Measurements from ENCODE around the gene TOP2A. TPM values are rescaled to one million over a fixed set of nuclear protein-coding genes. Genes with fewer than 3 reads are reported as not detected.

Gene TOP2A
- 32.4 TPM for total RNA-seq (ENCODE audit: unreplicated experiment)
- long read RNA-seq, partial matches to known transcripts = 6 of 6 reads
- long read RNA-seq, other reads (novel, unspliced or antisense) = 0 of 6 reads

DNA sequence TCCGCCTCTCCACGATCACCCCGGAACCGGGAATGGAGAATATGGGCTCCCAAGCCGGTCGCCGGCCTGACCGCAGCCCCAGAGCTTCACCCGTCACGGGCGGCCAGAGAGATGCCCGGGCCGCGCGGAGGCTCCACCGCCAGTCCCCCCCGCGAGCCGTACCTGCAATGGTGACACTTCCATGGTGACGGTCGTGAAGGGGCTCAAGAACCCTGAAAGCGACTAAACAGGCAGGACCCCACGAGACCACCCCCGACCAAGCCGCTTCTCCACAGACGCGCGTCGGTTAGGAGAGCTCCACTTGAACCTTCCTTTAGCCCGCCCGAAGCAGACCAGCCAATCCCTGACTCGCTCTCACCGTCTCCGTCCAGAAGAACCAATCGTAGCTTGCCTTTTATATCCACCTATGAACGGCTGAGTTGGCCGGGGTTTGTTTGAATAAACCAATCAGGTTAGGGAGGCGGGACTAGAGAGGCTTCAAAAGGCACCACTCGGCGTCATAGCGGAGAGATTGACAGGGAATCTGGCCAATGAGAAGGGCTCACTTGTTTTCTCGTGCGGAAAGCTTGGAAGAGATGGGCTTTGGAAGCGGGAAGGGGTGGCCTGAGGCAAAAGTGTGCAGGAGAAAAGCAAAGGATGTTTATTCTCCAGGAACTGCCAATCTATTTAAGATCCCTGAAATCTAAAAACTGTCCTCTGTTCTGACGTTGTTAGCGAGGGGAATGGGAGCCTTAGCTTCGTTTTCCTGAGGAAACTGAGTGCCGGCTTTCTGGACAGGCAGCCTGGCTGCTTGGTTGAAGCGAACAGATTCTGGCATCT lies at the start of gene TOP2A:
Gene TOP2A, minus strand, starts transcription at position 288 of the 819 bp plus-strand sequence. Its CDS starts 105 bp downstream, at position 183.
- Mint-ChIP-seq H3K9me3 (ENCODE audit: unreplicated experiment) (peaks cover 5% of the 10 kb centered on the region), H3K4me1 (ENCODE audit: low read depth, unreplicated experiment) (no peaks in the 10 kb centered on the region), H3K4me3 (ENCODE audit: unreplicated experiment) (peak within 1 kb of the TSS; percentile 96), H3K27ac (ENCODE audit: unreplicated experiment) (peak within 1 kb of the TSS; percentile 78), H3K36me3 (ENCODE audit: unreplicated experiment) (no peaks in the 10 kb centered on the region), H3K27me3 (ENCODE audit: unreplicated experiment) (peaks cover 2% of the 10 kb centered on the region)
- no peak for TF ChIP-seq CTCF (IDR thresholded peaks at IDR 0.05; ENCODE audit: partially characterized antibody, unreplicated experiment)
- peak; percentile 91 for DNase-seq

- peaks cover 5% of the 10 kb centered on the region for H3K9me3 Mint-ChIP-seq (ENCODE audit: unreplicated experiment)
- H3K4me1 Mint-ChIP-seq (ENCODE audit: low read depth, unreplicated experiment) = peaks cover 1% of the 10 kb centered on the region
- H3K27me3 Mint-ChIP-seq (ENCODE audit: unreplicated experiment) = peaks cover 8% of the 10 kb centered on the region
- no peak overlapping the region for H3K27ac Mint-ChIP-seq (ENCODE audit: unreplicated experiment)
- no peak overlapping the region for H3K4me3 Mint-ChIP-seq (ENCODE audit: unreplicated experiment)
- H3K36me3 Mint-ChIP-seq (ENCODE audit: unreplicated experiment) = no peaks in the 10 kb centered on the region
- no peak for DNase-seq
- TF ChIP-seq CTCF (IDR thresholded peaks at IDR 0.05; ENCODE audit: partially characterized antibody, unreplicated experiment) = no peak
Observed at GRCh38 chr17:40467281-40467867, 49.7 kb upstream of the TOP2A start.

DNA sequence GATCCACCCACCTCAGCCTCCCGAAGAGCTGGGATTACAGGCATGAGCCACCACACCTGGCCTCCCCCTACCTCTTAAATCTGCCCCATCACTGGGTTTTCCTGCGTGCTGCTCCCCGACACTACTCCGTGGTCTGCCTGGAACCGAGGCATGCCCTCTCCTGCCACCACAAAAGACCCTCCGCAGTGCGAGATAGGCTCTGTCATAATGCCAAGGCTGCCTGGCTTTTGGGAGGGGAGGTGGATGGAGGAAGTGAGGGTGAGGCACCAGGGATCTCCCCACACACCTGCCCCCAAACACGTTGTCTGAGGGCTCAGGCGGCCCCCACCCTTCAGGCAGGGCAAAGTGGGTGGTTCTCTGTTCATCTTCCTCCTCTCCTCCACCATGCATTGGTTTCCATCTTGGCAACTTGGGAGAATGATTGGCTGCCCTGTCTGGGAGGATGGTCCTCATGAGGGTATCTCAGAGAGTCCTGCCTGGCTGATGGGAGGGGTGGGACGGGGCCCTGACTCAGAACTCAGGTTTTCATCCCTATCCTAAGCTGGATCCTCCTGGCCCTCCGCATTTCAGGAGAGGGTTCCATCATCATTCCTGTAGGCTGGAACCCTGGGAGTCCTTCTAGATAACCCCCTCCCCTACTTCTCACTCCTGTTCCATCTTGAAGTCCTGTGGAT lies 48.7 kb upstream of the TOP2A start:
- TF ChIP-seq CTCF (IDR thresholded peaks at IDR 0.05; ENCODE audit: partially characterized antibody, unreplicated experiment) = no peak
- Mint-ChIP-seq H3K9me3 (ENCODE audit: unreplicated experiment) (peaks cover 4% of the 10 kb centered on the region), H3K4me3 (ENCODE audit: unreplicated experiment) (no peak overlapping the region)

GRCh38 chr17:40464392-40464855 lies 46.7 kb upstream of the TOP2A start:
- Mint-ChIP-seq H3K9me3 (ENCODE audit: unreplicated experiment) (peaks cover 2% of the 10 kb centered on the region), H3K4me1 (ENCODE audit: low read depth, unreplicated experiment) (peaks cover 5% of the 10 kb centered on the region), H3K36me3 (ENCODE audit: unreplicated experiment) (no peaks in the 10 kb centered on the region), H3K27ac (ENCODE audit: unreplicated experiment) (no peak overlapping the region), H3K27me3 (ENCODE audit: unreplicated experiment) (peaks cover 3% of the 10 kb centered on the region), H3K4me3 (ENCODE audit: unreplicated experiment) (no peak overlapping the region)
- no peak for TF ChIP-seq CTCF (IDR thresholded peaks at IDR 0.05; ENCODE audit: partially characterized antibody, unreplicated experiment)
- no peak for DNase-seq

More for the DNA sequence above, 48.7 kb upstream of the TOP2A start:
- H3K27ac Mint-ChIP-seq (ENCODE audit: unreplicated experiment) = no peak overlapping the region
- peaks cover 6% of the 10 kb centered on the region for H3K27me3 Mint-ChIP-seq (ENCODE audit: unreplicated experiment)
- DNase-seq = no peak
- peaks cover 5% of the 10 kb centered on the region for H3K4me1 Mint-ChIP-seq (ENCODE audit: low read depth, unreplicated experiment)
- H3K36me3 Mint-ChIP-seq (ENCODE audit: unreplicated experiment) = no peaks in the 10 kb centered on the region
